GM12864 (cell line): ENCODE data around the gene AGFG2.

ENCODE experiments used
- DNase-seq: peaks from one replicate; pipeline ENCODE4 v3.0.0-alpha.2; 2011; ENCODE audit warnings: low read depth
- H3K4me3 ChIP-seq: 2 replicates; pipeline ENCODE4 v1.5.1; 2011; ENCODE audit warnings: mild to moderate bottlenecking, low read depth, low read length, control low read depth
- CTCF ChIP-seq: IDR thresholded peaks from 2 replicates; pipeline ENCODE4 v1.5.1; 2011; ENCODE audit warnings: low read depth, mild to moderate bottlenecking, moderate library complexity, low read length, control low read depth, inconsistent platforms; ENCODE audit errors: missing control alignments

The AGFG2 gene

DNA sequence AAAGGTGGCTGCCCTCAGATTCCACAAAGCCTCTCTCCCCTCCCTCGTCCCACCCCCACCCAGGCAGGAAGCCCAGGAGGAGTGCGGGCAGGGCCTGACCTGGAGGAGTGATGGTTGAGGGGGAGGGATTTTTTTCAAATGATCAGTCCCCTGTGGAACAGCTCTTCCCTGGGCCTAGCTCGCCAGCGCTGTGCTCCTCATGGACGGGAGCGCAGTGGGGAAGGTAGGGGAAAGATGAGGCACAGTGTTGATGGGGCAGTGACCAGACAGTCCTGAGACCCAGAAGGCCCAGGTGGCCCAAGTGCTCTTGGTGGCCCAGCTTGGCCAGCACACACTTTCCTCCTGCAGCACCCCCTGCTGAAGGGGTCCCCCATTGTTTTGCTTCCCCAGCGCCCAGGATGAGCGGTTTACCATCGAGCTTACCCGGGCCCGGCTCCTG lies 26.1 kb downstream of the AGFG2 start:
- no peak overlapping the region for H3K4me3 ChIP-seq
- no peak for TF ChIP-seq CTCF
- no peak for DNase-seq

DNA sequence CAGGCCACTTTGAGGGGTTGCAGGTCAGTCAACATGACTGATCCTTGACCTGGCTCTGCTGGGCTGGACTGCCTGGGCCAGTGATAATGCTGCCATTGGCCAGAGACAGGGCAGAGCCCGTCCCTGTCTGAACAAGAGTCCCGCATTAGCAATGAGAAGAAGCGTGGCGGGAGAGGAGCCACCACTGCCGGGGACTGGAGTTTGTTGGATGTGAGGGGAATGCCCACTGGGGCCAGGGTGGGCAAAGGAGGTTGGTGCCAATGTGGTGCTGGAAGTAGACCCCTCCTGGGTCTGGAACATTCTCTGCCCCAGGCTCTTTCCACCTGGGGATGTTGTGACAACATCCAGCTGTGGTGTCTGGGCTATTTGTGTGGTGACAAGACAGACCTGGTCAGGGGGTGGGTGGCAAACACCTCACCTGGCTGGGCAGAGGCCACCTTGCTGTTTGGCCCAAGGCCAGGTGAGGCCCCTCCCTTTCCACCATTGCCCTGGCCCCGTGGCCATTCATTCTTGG lies 27.1 kb downstream of the AGFG2 start:
- no peak overlapping the region for H3K4me3 ChIP-seq
- no peak for TF ChIP-seq CTCF
- DNase-seq, result no peak

GRCh38 chr7:100567031-100567730 lies 28.2 kb downstream of the AGFG2 start:
- TF ChIP-seq CTCF, result no peak
- DNase-seq, result no peak
- no peak overlapping the region for H3K4me3 ChIP-seq

- TF ChIP-seq CTCF, result no peak
- DNase-seq, result no peak
- no peak overlapping the region for H3K4me3 ChIP-seq
Observed at GRCh38 chr7:100567751-100568175, 28.8 kb downstream of the AGFG2 start.

DNA sequence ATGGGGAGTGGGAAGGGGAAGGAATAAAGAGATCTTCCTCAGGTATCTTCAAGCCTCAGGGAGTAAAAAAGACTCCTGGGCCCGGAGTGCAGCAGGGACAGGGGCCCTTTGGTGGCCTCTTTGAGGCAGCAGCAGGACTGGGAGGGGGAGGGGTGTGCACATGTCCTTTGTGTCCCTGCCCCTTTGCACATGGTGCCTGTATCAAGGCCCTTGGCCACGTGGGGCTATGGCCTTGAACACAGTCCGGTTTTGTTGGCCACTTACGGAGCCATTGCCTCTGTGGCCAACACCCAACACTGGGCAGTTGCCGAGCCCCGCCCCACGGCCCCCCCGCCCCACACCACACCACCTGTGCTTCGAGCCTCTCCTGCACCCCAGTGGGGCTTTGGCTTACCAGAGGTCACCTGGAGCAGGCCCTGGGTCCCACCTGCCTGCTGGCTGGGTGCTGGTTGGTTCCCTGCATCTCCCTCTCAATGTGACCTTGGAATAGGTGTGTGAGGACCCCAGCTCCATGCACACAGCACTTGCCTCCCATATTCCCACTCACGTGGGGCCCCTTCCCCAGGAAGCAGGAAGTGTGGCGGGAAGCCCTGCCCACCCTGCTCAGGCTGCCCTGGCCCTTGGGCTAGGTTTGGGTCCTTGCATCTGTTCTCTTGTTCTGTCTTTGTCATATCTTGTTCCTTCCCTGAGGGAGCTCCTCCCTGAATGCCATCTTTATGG lies 29.3 kb downstream of the AGFG2 start:
- no peak for DNase-seq
- TF ChIP-seq CTCF, result no peak
- H3K4me3 ChIP-seq, result no peak overlapping the region

- peak; percentile 70 for TF ChIP-seq CTCF
- DNase-seq, result no peak
- H3K4me3 ChIP-seq, result peak overlapping the region; percentile 15; the same call in 1 of the 2 replicates
Observed at GRCh38 chr7:100568896-100569844, 30.2 kb downstream of the AGFG2 start.
